ENCODE data around the gene PDE11A.

- TF ChIP-seq, protein P1, sequence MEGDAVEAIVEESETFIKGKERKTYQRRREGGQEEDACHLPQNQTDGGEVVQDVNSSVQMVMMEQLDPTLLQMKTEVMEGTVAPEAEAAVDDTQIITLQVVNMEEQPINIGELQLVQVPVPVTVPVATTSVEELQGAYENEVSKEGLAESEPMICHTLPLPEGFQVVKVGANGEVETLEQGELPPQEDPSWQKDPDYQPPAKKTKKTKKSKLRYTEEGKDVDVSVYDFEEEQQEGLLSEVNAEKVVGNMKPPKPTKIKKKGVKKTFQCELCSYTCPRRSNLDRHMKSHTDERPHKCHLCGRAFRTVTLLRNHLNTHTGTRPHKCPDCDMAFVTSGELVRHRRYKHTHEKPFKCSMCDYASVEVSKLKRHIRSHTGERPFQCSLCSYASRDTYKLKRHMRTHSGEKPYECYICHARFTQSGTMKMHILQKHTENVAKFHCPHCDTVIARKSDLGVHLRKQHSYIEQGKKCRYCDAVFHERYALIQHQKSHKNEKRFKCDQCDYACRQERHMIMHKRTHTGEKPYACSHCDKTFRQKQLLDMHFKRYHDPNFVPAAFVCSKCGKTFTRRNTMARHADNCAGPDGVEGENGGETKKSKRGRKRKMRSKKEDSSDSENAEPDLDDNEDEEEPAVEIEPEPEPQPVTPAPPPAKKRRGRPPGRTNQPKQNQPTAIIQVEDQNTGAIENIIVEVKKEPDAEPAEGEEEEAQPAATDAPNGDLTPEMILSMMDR (IDR thresholded peaks at IDR 0.05) = no peak
- TF ChIP-seq POLR2A (IDR thresholded peaks at IDR 0.05) = no peak
Measured at GRCh38 chr2:178002038-178002437, 70.5 kb downstream of the PDE11A start.
